Measurements from ENCODE around the gene FMNL2.
A peak's percentile ranks its signal among the peaks of the same experiment; 100 is the strongest.

Gene FMNL2

DNA sequence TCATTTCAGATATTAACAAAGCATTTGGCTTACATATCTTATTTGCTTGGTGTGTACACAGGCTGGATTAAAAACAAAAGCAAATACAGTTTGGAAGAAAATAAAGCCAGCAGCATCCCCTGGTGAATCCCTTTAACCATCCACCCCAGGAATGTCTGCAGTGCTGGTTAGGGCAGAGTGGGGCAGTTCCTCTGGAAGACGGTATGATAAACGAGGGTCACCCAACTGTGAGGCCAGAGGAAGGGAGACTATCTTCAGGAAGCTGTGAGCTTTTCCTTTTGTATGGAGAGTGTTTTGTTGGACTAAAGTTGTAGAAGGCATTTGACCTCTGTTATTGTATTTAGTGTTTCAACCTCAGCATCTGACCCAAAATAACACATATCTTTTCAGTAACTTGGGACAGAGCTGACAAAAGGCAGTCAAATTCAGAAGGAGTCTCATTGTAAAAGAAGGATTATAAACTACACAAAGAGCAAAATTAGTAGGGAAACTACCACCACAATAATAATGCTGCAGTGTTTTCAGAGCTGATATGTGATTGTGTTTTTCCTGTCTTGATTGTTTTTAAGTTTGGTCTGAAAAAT, 159.1 kb downstream of the FMNL2 start:
- H3K4me1 ChIP-seq (ENCODE audit: control insufficient read depth, insufficient read depth, low read length): peaks cover 11% of the 10 kb centered on the region
- no peaks in the 10 kb centered on the region for H3K27me3 ChIP-seq (ENCODE audit: control insufficient read depth, insufficient read depth, low read length)
- no peak overlapping the region for H3K4me3 ChIP-seq (ENCODE audit: low read length)
- H3K9me3 ChIP-seq (replicated peaks; ENCODE audit: low read length): no peaks in the 10 kb centered on the region
- H3K4me2 ChIP-seq (ENCODE audit: low read length): no peak overlapping the region
- no peak overlapping the region for H3K9ac ChIP-seq (ENCODE audit: low read depth, low read length)
- no peaks in the 10 kb centered on the region for H3K36me3 ChIP-seq (ENCODE audit: insufficient read depth, low read length)

GRCh38 chr2:152496371-152496770, 161.4 kb downstream of the FMNL2 start:
- Histone ChIP-seq H3K9ac (ENCODE audit: low read depth, low read length) (no peak overlapping the region), H3K27me3 (ENCODE audit: control insufficient read depth, insufficient read depth, low read length) (no peaks in the 10 kb centered on the region), H3K36me3 (ENCODE audit: insufficient read depth, low read length) (no peaks in the 10 kb centered on the region), H3K4me2 (ENCODE audit: low read length) (no peak overlapping the region), H3K4me3 (ENCODE audit: low read length) (no peak overlapping the region), H3K4me1 (ENCODE audit: control insufficient read depth, insufficient read depth, low read length) (peaks cover 27% of the 10 kb centered on the region), H3K9me3 (replicated peaks; ENCODE audit: low read length) (no peaks in the 10 kb centered on the region)

GRCh38 chr2:152497481-152498052, 162.6 kb downstream of the FMNL2 start:
- H3K4me2 ChIP-seq (ENCODE audit: low read length): no peak overlapping the region
- no peak overlapping the region for H3K4me3 ChIP-seq (ENCODE audit: low read length)
- no peak overlapping the region for H3K9ac ChIP-seq (ENCODE audit: low read depth, low read length)
- no peaks in the 10 kb centered on the region for H3K36me3 ChIP-seq (ENCODE audit: insufficient read depth, low read length)
- no peaks in the 10 kb centered on the region for H3K27me3 ChIP-seq (ENCODE audit: control insufficient read depth, insufficient read depth, low read length)
- peaks cover 26% of the 10 kb centered on the region for H3K4me1 ChIP-seq (ENCODE audit: control insufficient read depth, insufficient read depth, low read length)
- H3K9me3 ChIP-seq (replicated peaks; ENCODE audit: low read length): no peaks in the 10 kb centered on the region

- no peaks in the 10 kb centered on the region for H3K27me3 ChIP-seq (ENCODE audit: control insufficient read depth, insufficient read depth, low read length)
- no peak overlapping the region for H3K4me3 ChIP-seq (ENCODE audit: low read length)
- no peak overlapping the region for H3K4me2 ChIP-seq (ENCODE audit: low read length)
- no peak overlapping the region for H3K9ac ChIP-seq (ENCODE audit: low read depth, low read length)
- H3K36me3 ChIP-seq (ENCODE audit: insufficient read depth, low read length): no peaks in the 10 kb centered on the region
- H3K9me3 ChIP-seq (replicated peaks; ENCODE audit: low read length): no peaks in the 10 kb centered on the region
- H3K4me1 ChIP-seq (ENCODE audit: control insufficient read depth, insufficient read depth, low read length): peaks cover 30% of the 10 kb centered on the region
Observed at GRCh38 chr2:152499331-152499816, 164.4 kb downstream of the FMNL2 start.

DNA sequence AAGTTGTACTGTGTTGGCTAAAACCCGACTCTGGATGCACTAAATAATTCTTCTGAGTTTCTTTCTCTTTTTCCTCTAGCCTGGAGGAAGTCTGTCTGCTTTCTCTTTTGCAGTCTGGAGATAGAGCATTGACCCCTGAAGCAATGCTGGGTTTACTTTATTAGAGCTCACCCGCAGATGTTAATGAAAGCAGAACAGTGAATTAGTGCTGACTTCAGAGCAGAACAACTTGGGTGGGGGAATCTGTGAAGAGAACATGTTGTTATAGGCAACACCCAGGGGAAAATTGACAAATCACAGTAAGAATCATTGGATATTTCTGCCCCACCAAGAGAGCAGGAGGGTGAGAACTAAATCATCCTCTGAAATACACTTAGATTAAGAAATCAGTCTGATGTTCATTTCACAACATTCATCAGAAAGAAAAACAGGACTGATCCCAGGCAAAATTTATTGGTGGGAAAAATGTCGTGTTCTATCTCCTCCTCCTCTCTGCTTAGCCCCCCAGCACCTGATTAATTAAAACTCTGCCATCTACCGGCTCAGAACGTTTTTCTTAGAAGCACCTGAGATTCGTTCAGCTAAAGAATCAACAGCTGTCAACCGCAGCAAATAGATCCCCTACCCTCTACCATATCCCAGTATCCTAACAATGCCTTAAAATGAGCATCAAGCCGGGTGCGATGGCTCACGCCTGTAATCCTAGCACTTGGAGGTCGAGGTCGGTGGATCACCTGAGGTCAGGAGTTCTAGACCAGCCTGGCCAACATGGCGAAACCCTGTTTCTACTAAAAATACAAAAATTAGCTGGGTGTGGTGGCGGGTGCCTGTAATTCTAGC, 165.1 kb downstream of the FMNL2 start:
- Histone ChIP-seq H3K4me2 (ENCODE audit: low read length) (peak overlapping the region; percentile 23), H3K9me3 (replicated peaks; ENCODE audit: low read length) (no peaks in the 10 kb centered on the region), H3K27me3 (ENCODE audit: control insufficient read depth, insufficient read depth, low read length) (no peaks in the 10 kb centered on the region), H3K4me3 (ENCODE audit: low read length) (no peak overlapping the region), H3K9ac (ENCODE audit: low read depth, low read length) (peak overlapping the region; percentile 40), H3K36me3 (ENCODE audit: insufficient read depth, low read length) (no peaks in the 10 kb centered on the region), H3K4me1 (ENCODE audit: control insufficient read depth, insufficient read depth, low read length) (peaks cover 38% of the 10 kb centered on the region)

GRCh38 chr2:152500772-152501171, 165.8 kb downstream of the FMNL2 start:
- no peaks in the 10 kb centered on the region for H3K36me3 ChIP-seq (ENCODE audit: insufficient read depth, low read length)
- no peak overlapping the region for H3K4me2 ChIP-seq (ENCODE audit: low read length)
- no peaks in the 10 kb centered on the region for H3K9me3 ChIP-seq (replicated peaks; ENCODE audit: low read length)
- H3K4me1 ChIP-seq (ENCODE audit: control insufficient read depth, insufficient read depth, low read length): peaks cover 44% of the 10 kb centered on the region
- no peak overlapping the region for H3K9ac ChIP-seq (ENCODE audit: low read depth, low read length)
- H3K27me3 ChIP-seq (ENCODE audit: control insufficient read depth, insufficient read depth, low read length): no peaks in the 10 kb centered on the region
- H3K4me3 ChIP-seq (ENCODE audit: low read length): no peak overlapping the region

DNA sequence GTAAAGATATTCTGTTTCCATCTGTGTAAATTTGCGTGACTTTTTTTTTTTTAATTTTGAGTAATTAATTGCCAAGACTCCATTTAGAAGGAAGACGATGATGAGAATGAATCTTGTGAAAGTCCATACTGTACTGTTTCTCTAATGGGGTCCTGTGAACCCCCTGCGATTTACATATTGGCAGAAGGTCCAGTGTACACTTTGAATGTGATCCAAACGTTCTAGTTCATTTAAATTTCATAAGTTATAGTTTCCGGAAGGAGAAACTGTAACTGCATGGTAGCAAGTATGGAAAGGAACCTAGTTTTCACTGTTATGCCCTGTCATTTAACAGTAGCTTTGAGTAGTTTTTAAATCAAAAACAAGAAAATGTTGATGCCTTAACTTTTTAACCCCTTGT, 166.7 kb downstream of the FMNL2 start:
- H3K9me3 ChIP-seq (replicated peaks; ENCODE audit: low read length): no peaks in the 10 kb centered on the region
- H3K27me3 ChIP-seq (ENCODE audit: control insufficient read depth, insufficient read depth, low read length): no peaks in the 10 kb centered on the region
- H3K9ac ChIP-seq (ENCODE audit: low read depth, low read length): no peak overlapping the region
- no peak overlapping the region for H3K4me3 ChIP-seq (ENCODE audit: low read length)
- H3K4me1 ChIP-seq (ENCODE audit: control insufficient read depth, insufficient read depth, low read length): peaks cover 53% of the 10 kb centered on the region
- no peaks in the 10 kb centered on the region for H3K36me3 ChIP-seq (ENCODE audit: insufficient read depth, low read length)
- H3K4me2 ChIP-seq (ENCODE audit: low read length): no peak overlapping the region

DNA sequence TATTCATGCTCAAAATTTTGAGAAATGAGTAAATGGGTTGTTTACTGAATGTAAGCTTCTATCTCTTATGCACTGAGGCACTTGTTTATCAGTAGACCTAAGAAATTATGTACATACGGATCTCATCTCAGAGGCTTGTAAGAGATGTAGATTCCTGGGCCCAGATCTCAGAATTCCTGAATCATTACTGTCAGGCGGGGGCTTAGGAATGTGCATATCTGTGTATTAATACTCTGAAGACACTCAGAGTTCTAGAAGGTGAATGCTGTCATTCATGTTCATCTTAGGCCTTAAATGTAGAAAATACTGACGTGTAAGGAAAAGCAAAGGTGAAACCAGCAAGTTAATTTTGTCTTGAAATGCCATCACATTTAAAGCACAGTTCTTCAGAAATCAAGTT, 169.6 kb downstream of the FMNL2 start:
- Histone ChIP-seq H3K9ac (ENCODE audit: low read depth, low read length) (peak overlapping the region; percentile 65), H3K9me3 (replicated peaks; ENCODE audit: low read length) (no peaks in the 10 kb centered on the region), H3K27me3 (ENCODE audit: control insufficient read depth, insufficient read depth, low read length) (no peaks in the 10 kb centered on the region), H3K4me3 (ENCODE audit: low read length) (no peak overlapping the region), H3K4me2 (ENCODE audit: low read length) (peak overlapping the region; percentile 52), H3K4me1 (ENCODE audit: control insufficient read depth, insufficient read depth, low read length) (peaks cover 63% of the 10 kb centered on the region), H3K36me3 (ENCODE audit: insufficient read depth, low read length) (no peaks in the 10 kb centered on the region)

DNA sequence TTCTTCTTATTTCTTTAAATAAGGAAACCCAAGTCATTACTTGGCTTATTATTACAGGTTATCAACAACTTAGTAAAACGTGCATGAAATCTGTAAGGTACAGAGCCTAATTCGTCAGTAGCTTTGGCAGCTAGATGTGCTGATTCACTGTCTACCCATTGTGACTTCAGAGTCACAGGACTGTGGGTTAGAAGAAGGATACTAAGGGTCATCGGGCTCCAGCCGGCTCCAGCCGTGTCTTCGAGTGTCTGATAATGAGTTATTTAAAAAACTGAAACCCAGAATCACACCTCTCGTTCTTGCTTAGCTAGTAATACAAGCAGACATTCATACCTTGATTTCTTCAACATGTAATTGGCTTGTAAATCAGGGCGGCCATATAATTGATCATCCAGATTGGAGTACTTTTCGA, 170.5 kb downstream of the FMNL2 start:
- Histone ChIP-seq H3K4me3 (ENCODE audit: low read length) (peak overlapping the region; percentile 9), H3K4me2 (ENCODE audit: low read length) (peak overlapping the region; percentile 44), H3K9me3 (replicated peaks; ENCODE audit: low read length) (no peaks in the 10 kb centered on the region), H3K27me3 (ENCODE audit: control insufficient read depth, insufficient read depth, low read length) (no peaks in the 10 kb centered on the region), H3K9ac (ENCODE audit: low read depth, low read length) (peak overlapping the region; percentile 65), H3K36me3 (ENCODE audit: insufficient read depth, low read length) (no peaks in the 10 kb centered on the region), H3K4me1 (ENCODE audit: control insufficient read depth, insufficient read depth, low read length) (peaks cover 54% of the 10 kb centered on the region)

DNA sequence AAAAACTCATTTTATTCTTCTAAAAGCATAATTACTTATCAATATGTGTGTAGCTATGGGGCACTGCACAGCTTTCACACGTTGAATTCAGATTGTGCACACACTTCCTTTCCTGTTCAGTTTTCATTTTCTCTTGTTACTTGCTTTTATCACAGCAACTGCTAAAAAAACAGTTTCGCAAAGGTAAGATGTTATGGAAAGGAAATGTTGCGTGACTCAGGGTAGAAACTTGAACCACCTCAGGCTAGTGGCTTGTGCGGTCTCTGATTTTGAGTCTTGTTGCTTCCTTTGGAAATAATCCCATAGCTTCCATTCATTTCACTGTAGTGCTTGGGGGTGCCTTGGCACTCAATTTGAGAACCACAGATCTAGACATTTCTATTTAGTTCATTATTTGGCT, 171.9 kb downstream of the FMNL2 start:
- Histone ChIP-seq H3K9me3 (replicated peaks; ENCODE audit: low read length) (no peaks in the 10 kb centered on the region), H3K9ac (ENCODE audit: low read depth, low read length) (peak overlapping the region; percentile 65), H3K4me1 (ENCODE audit: control insufficient read depth, insufficient read depth, low read length) (peaks cover 49% of the 10 kb centered on the region), H3K4me2 (ENCODE audit: low read length) (peak overlapping the region; percentile 20), H3K36me3 (ENCODE audit: insufficient read depth, low read length) (no peaks in the 10 kb centered on the region), H3K4me3 (ENCODE audit: low read length) (no peak overlapping the region), H3K27me3 (ENCODE audit: control insufficient read depth, insufficient read depth, low read length) (no peaks in the 10 kb centered on the region)

DNA sequence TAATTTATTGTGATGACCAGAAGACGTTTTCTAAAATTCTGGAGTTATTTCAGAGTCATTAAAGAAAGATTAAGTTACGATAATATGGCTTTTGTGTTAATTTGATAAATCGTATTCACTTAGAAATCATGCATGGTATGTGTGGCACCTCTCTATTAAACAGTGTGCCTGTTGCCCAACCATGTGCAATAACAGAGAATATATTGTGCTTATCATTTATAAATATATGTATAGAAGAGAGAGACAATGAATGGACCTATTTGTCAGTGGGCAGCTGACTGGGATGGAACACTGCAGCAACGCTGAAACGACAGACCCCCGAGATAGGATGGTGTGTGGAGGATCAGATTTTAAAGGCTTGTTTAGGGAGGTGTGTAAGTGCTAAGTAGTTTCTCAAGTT, 172.9 kb downstream of the FMNL2 start:
- H3K36me3 ChIP-seq (ENCODE audit: insufficient read depth, low read length): no peaks in the 10 kb centered on the region
- H3K4me2 ChIP-seq (ENCODE audit: low read length): peak overlapping the region; percentile 19
- peaks cover 53% of the 10 kb centered on the region for H3K4me1 ChIP-seq (ENCODE audit: control insufficient read depth, insufficient read depth, low read length)
- H3K9ac ChIP-seq (ENCODE audit: low read depth, low read length): no peak overlapping the region
- H3K27me3 ChIP-seq (ENCODE audit: control insufficient read depth, insufficient read depth, low read length): no peaks in the 10 kb centered on the region
- H3K4me3 ChIP-seq (ENCODE audit: low read length): no peak overlapping the region
- H3K9me3 ChIP-seq (replicated peaks; ENCODE audit: low read length): no peaks in the 10 kb centered on the region

All from skeletal muscle satellite cell (primary cell).